ENCODE data around the gene HJV.

HJV gene

GRCh38 chr1:146021050-146021445 lies 487 bp downstream of the HJV start:
- Histone ChIP-seq H3K23ac (ENCODE audit: low read length in 2 of 2) (no peak overlapping the region), H3K27ac (ENCODE audit: low read length, poor library complexity, severe bottlenecking) (no peak overlapping the region), H3K36me3 (ENCODE audit: control insufficient read depth in 1 of 2, insufficient read depth in 2 of 2, low read depth in 1 of 2, low read length in 2 of 2) (no peaks in the 10 kb centered on the region), H3K4me2 (ENCODE audit: low read length, poor library complexity, severe bottlenecking) (no peak overlapping the region), H2BK120ac (ENCODE audit: low read depth, low read length) (no peak overlapping the region), H2BK12ac (ENCODE audit: low read length in 2 of 2) (no peak overlapping the region), H2AK5ac (ENCODE audit: low read length, severe bottlenecking) (no peak overlapping the region), H3K18ac (ENCODE audit: low read depth in 1 of 2, low read length in 2 of 2) (no peak overlapping the region), H4K91ac (ENCODE audit: low read length) (no peak overlapping the region), H2BK5ac (ENCODE audit: low read depth, low read length, poor library complexity, severe bottlenecking) (no peak overlapping the region), H2BK15ac (ENCODE audit: low read depth, poor library complexity, severe bottlenecking) (no peak overlapping the region), H3K4me3 (ENCODE audit: insufficient read depth in 1 of 2, low read depth in 1 of 2, low read length in 2 of 2) (no peak overlapping the region), H3K27me3 (ENCODE audit: control insufficient read depth in 1 of 2, insufficient read depth in 1 of 2, low read length in 2 of 2) (peaks cover 13 to 55% of the 10 kb centered on the region in 2 experiments), H3K14ac (ENCODE audit: low read length in 2 of 2) (no peak overlapping the region), H2AFZ (ENCODE audit: low read depth, low read length) (no peak overlapping the region), H3K79me1 (replicated peaks; ENCODE audit: low read length, poor library complexity, severe bottlenecking) (no peaks in the 10 kb centered on the region), H3K9me3 (ENCODE audit: control insufficient read depth, low read length) (no peaks in the 10 kb centered on the region), H3K4me1 (ENCODE audit: control insufficient read depth, insufficient read depth, low read depth, low read length) (peaks cover 6% of the 10 kb centered on the region), H4K8ac (ENCODE audit: low read length) (no peak overlapping the region), H3K9ac (ENCODE audit: low read length) (no peak overlapping the region), H3K4ac (ENCODE audit: low read depth in 1 of 2, low read length in 2 of 2) (no peak overlapping the region)
- 52% methylated on average over 1 of the region's 1 CpG for WGBS
- no peak for DNase-seq

GRCh38 chr1:146020058-146021049 lies 1.2 kb downstream of the HJV start:
- Histone ChIP-seq H3K18ac (ENCODE audit: low read depth in 1 of 2, low read length in 2 of 2) (no peak overlapping the region), H3K9ac (ENCODE audit: low read length) (no peak overlapping the region), H4K91ac (ENCODE audit: low read length) (no peak overlapping the region), H3K27ac (ENCODE audit: low read length, poor library complexity, severe bottlenecking) (no peak overlapping the region), H2AK5ac (ENCODE audit: low read length, severe bottlenecking) (no peak overlapping the region), H3K4me2 (ENCODE audit: low read length, poor library complexity, severe bottlenecking) (no peak overlapping the region), H2BK120ac (ENCODE audit: low read depth, low read length) (no peak overlapping the region), H3K4me3 (ENCODE audit: insufficient read depth in 1 of 2, low read depth in 1 of 2, low read length in 2 of 2) (no peak overlapping the region), H2BK15ac (ENCODE audit: low read depth, poor library complexity, severe bottlenecking) (no peak overlapping the region), H3K14ac (ENCODE audit: low read length in 2 of 2) (peak overlapping the region in 1 of 2 experiments; percentile 64), H4K8ac (ENCODE audit: low read length) (no peak overlapping the region), H3K9me3 (ENCODE audit: control insufficient read depth, low read length) (no peaks in the 10 kb centered on the region), H3K4me1 (ENCODE audit: control insufficient read depth, insufficient read depth, low read depth, low read length) (peaks cover 6% of the 10 kb centered on the region), H3K4ac (ENCODE audit: low read depth in 1 of 2, low read length in 2 of 2) (no peak overlapping the region), H3K27me3 (ENCODE audit: control insufficient read depth in 1 of 2, insufficient read depth in 1 of 2, low read length in 2 of 2) (peaks cover 13 to 55% of the 10 kb centered on the region in 2 experiments), H2BK5ac (ENCODE audit: low read depth, low read length, poor library complexity, severe bottlenecking) (no peak overlapping the region), H3K36me3 (ENCODE audit: control insufficient read depth in 1 of 2, insufficient read depth in 2 of 2, low read depth in 1 of 2, low read length in 2 of 2) (no peaks in the 10 kb centered on the region), H2AFZ (ENCODE audit: low read depth, low read length) (no peak overlapping the region), H2BK12ac (ENCODE audit: low read length in 2 of 2) (no peak overlapping the region), H3K79me1 (replicated peaks; ENCODE audit: low read length, poor library complexity, severe bottlenecking) (no peaks in the 10 kb centered on the region), H3K23ac (ENCODE audit: low read length in 2 of 2) (no peak overlapping the region)
- WGBS = 70% methylated on average over 4 of the region's 4 CpGs
- no peak for DNase-seq

GRCh38 chr1:146019231-146020057 lies 2.1 kb downstream of the HJV start:
- Histone ChIP-seq H2BK12ac (ENCODE audit: low read length in 2 of 2) (no peak overlapping the region), H2BK15ac (ENCODE audit: low read depth, poor library complexity, severe bottlenecking) (no peak overlapping the region), H3K4me2 (ENCODE audit: low read length, poor library complexity, severe bottlenecking) (no peak overlapping the region), H3K9ac (ENCODE audit: low read length) (no peak overlapping the region), H2AFZ (ENCODE audit: low read depth, low read length) (no peak overlapping the region), H4K91ac (ENCODE audit: low read length) (no peak overlapping the region), H3K9me3 (ENCODE audit: control insufficient read depth, low read length) (no peaks in the 10 kb centered on the region), H3K27ac (ENCODE audit: low read length, poor library complexity, severe bottlenecking) (no peak overlapping the region), H2BK5ac (ENCODE audit: low read depth, low read length, poor library complexity, severe bottlenecking) (no peak overlapping the region), H3K36me3 (ENCODE audit: control insufficient read depth in 1 of 2, insufficient read depth in 2 of 2, low read depth in 1 of 2, low read length in 2 of 2) (no peaks in the 10 kb centered on the region), H3K4ac (ENCODE audit: low read depth in 1 of 2, low read length in 2 of 2) (no peak overlapping the region), H3K79me1 (replicated peaks; ENCODE audit: low read length, poor library complexity, severe bottlenecking) (no peaks in the 10 kb centered on the region), H2AK5ac (ENCODE audit: low read length, severe bottlenecking) (no peak overlapping the region), H3K4me1 (ENCODE audit: control insufficient read depth, insufficient read depth, low read depth, low read length) (peaks cover 6% of the 10 kb centered on the region), H3K27me3 (ENCODE audit: control insufficient read depth in 1 of 2, insufficient read depth in 1 of 2, low read length in 2 of 2) (peaks cover 13 to 55% of the 10 kb centered on the region in 2 experiments), H3K23ac (ENCODE audit: low read length in 2 of 2) (no peak overlapping the region), H4K8ac (ENCODE audit: low read length) (no peak overlapping the region), H3K4me3 (ENCODE audit: insufficient read depth in 1 of 2, low read depth in 1 of 2, low read length in 2 of 2) (peak overlapping the region in 1 of 2 experiments; percentile 34), H2BK120ac (ENCODE audit: low read depth, low read length) (no peak overlapping the region), H3K14ac (ENCODE audit: low read length in 2 of 2) (no peak overlapping the region), H3K18ac (ENCODE audit: low read depth in 1 of 2, low read length in 2 of 2) (no peak overlapping the region)
- no peak for DNase-seq
- 20% methylated on average over 33 of the region's 43 CpGs for WGBS

- Histone ChIP-seq H3K36me3 (ENCODE audit: control insufficient read depth in 1 of 2, insufficient read depth in 2 of 2, low read depth in 1 of 2, low read length in 2 of 2) (no peaks in the 10 kb centered on the region), H2BK15ac (ENCODE audit: low read depth, poor library complexity, severe bottlenecking) (no peak overlapping the region), H3K23ac (ENCODE audit: low read length in 2 of 2) (no peak overlapping the region), H3K9me3 (ENCODE audit: control insufficient read depth, low read length) (no peaks in the 10 kb centered on the region), H3K27ac (ENCODE audit: low read length, poor library complexity, severe bottlenecking) (no peak overlapping the region), H3K14ac (ENCODE audit: low read length in 2 of 2) (no peak overlapping the region), H3K4me1 (ENCODE audit: control insufficient read depth, insufficient read depth, low read depth, low read length) (peaks cover 6% of the 10 kb centered on the region), H3K4me2 (ENCODE audit: low read length, poor library complexity, severe bottlenecking) (no peak overlapping the region), H3K27me3 (ENCODE audit: control insufficient read depth in 1 of 2, insufficient read depth in 1 of 2, low read length in 2 of 2) (peaks cover 13 to 50% of the 10 kb centered on the region in 2 experiments), H2BK12ac (ENCODE audit: low read length in 2 of 2) (no peak overlapping the region), H2BK5ac (ENCODE audit: low read depth, low read length, poor library complexity, severe bottlenecking) (no peak overlapping the region), H4K91ac (ENCODE audit: low read length) (no peak overlapping the region), H2AK5ac (ENCODE audit: low read length, severe bottlenecking) (no peak overlapping the region), H3K4ac (ENCODE audit: low read depth in 1 of 2, low read length in 2 of 2) (no peak overlapping the region), H2BK120ac (ENCODE audit: low read depth, low read length) (no peak overlapping the region), H3K9ac (ENCODE audit: low read length) (no peak overlapping the region), H2AFZ (ENCODE audit: low read depth, low read length) (no peak overlapping the region), H3K79me1 (replicated peaks; ENCODE audit: low read length, poor library complexity, severe bottlenecking) (no peaks in the 10 kb centered on the region), H3K4me3 (ENCODE audit: insufficient read depth in 1 of 2, low read depth in 1 of 2, low read length in 2 of 2) (no peak overlapping the region), H3K18ac (ENCODE audit: low read depth in 1 of 2, low read length in 2 of 2) (no peak overlapping the region), H4K8ac (ENCODE audit: low read length) (no peak overlapping the region)
- DNase-seq = no peak
- 75% methylated on average over 1 of the region's 1 CpG for WGBS
Observed at GRCh38 chr1:146016891-146017290, 4.6 kb downstream of the HJV start.
